ENCODE data around the gene SLC12A2. TPM values are rescaled to one million over a fixed set of nuclear protein-coding genes. Genes with fewer than 3 reads are reported as not detected.

SLC12A2 gene
- total RNA-seq, 3 donors from 2014 or later (not counting 1 experiment from before 2014, with no cell fraction given), result 14.3 to 18.1 (median 17.4) TPM

DNA sequence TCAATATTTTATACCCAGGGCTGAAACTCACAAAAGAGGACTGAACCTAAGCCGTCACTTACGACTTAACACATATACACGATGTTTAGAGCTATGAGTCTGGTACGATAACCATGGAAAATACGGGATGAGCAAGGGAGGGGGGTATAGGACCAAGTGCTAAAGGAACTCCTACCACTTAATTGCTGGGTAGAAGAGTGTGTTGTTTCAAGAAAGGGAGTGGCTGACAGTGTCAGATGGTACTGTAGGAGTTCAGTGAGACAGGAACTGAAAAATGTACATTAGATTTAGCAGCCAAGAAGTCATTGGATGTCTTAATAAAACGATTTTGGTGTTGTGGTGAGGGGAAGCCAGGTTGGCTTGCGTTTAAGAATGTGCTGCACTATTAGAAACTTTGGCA is 21.6 kb downstream of the SLC12A2 start:
- Mint-ChIP-seq H3K4me1 (peaks cover 7 to 15% of the 10 kb centered on the region in 2 donors), H3K27me3 (ENCODE audit: low read depth in 2 of 2) (no peaks in the 10 kb centered on the region), H3K4me3 (no peak overlapping the region), H3K36me3 (no peaks in the 10 kb centered on the region), H3K9me3 (no peaks in the 10 kb centered on the region), H3K27ac (no peak overlapping the region)
- TF ChIP-seq, protein P1, sequence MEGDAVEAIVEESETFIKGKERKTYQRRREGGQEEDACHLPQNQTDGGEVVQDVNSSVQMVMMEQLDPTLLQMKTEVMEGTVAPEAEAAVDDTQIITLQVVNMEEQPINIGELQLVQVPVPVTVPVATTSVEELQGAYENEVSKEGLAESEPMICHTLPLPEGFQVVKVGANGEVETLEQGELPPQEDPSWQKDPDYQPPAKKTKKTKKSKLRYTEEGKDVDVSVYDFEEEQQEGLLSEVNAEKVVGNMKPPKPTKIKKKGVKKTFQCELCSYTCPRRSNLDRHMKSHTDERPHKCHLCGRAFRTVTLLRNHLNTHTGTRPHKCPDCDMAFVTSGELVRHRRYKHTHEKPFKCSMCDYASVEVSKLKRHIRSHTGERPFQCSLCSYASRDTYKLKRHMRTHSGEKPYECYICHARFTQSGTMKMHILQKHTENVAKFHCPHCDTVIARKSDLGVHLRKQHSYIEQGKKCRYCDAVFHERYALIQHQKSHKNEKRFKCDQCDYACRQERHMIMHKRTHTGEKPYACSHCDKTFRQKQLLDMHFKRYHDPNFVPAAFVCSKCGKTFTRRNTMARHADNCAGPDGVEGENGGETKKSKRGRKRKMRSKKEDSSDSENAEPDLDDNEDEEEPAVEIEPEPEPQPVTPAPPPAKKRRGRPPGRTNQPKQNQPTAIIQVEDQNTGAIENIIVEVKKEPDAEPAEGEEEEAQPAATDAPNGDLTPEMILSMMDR (IDR thresholded peaks at IDR 0.05), result no peak
- DNase-seq (no peak), ATAC-seq (no peak)
- Histone ChIP-seq H3K27me3 (ENCODE audit: control insufficient read depth, insufficient read depth, low read length) (no peaks in the 10 kb centered on the region), H3K4me1 (ENCODE audit: control insufficient read depth, insufficient read depth, low read length) (no peaks in the 10 kb centered on the region), H3K4me3 (ENCODE audit: low read length) (no peak overlapping the region), H3K9me3 (ENCODE audit: control insufficient read depth, insufficient read depth, low read length) (no peaks in the 10 kb centered on the region), H3K36me3 (ENCODE audit: control insufficient read depth, insufficient read depth, low read length) (no peaks in the 10 kb centered on the region), H3K27ac (ENCODE audit: low read length) (no peak overlapping the region)
- intact Hi-C loops (cut with micrococcal nuclease), result no loop called here
- WGBS (ENCODE audit: insufficient coverage), result 92% methylated on average over 7 of the region's 7 CpGs

DNA sequence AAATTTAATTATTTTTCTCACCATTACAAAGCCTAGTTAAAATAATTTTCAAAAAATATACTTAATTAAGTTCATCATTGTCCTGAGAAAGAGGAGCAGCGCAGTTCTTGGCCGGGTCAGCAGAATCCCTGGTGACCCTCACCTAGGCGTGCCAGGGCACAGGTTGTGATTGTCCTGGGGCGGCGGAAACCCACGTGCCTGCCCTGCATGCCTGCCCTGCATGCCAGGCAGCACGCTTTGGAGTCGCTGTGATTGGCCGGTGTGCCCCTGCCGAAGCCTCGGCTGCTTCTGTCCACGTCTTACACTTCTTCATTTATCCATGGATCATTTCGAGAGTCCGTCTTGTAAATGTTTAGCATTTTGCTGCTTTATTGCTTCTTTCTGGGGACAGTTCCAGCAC is 25.6 kb downstream of the SLC12A2 start:
- Histone ChIP-seq H3K36me3 (ENCODE audit: control insufficient read depth, insufficient read depth, low read length) (peaks cover 9% of the 10 kb centered on the region), H3K27me3 (ENCODE audit: control insufficient read depth, insufficient read depth, low read length) (no peaks in the 10 kb centered on the region), H3K27ac (ENCODE audit: low read length) (no peak overlapping the region), H3K9me3 (ENCODE audit: control insufficient read depth, insufficient read depth, low read length) (no peaks in the 10 kb centered on the region), H3K4me1 (ENCODE audit: control insufficient read depth, insufficient read depth, low read length) (no peaks in the 10 kb centered on the region), H3K4me3 (ENCODE audit: low read length) (no peak overlapping the region)
- H3K27me3 Mint-ChIP-seq (ENCODE audit: low read depth in 2 of 2), result no peaks in the 10 kb centered on the region
- no peaks in the 10 kb centered on the region for H3K9me3 Mint-ChIP-seq
- intact Hi-C loops (cut with micrococcal nuclease), result no loop called here
- WGBS (ENCODE audit: insufficient coverage), result 97% methylated on average over 14 of the region's 14 CpGs
- ATAC-seq, result no peak
- no peak overlapping the region for H3K4me3 Mint-ChIP-seq
- H3K27ac Mint-ChIP-seq, result no peak overlapping the region
- H3K36me3 Mint-ChIP-seq, result no peaks in the 10 kb centered on the region
- no peak for DNase-seq
- TF ChIP-seq, protein P1 (IDR thresholded peaks at IDR 0.05), result no peak
- H3K4me1 Mint-ChIP-seq, result peaks cover 7 to 8% of the 10 kb centered on the region in 2 donors

DNA sequence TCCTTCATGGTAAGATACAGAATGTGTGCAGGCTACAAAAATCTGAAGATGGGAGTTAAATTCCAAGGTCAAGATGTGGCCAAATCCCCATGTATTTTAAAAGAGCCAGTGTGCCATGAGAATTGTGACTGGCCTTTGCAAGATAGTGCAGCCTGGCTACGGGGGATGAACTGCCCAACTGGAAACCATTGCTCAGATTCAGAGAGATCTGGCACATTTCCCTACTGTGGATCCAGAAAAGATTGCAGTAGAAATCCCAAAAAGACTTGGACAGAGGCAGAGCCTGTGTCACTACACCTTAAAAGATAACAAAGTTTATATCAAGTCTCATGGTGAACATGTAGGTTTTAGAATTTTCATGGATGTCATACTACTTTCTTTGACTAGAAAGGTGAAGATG is 26.2 kb downstream of the SLC12A2 start:
- Mint-ChIP-seq H3K9me3 (no peaks in the 10 kb centered on the region), H3K4me3 (no peak overlapping the region), H3K36me3 (peaks cover 2% of the 10 kb centered on the region), H3K4me1 (peaks cover 7 to 8% of the 10 kb centered on the region in 2 donors), H3K27ac (no peak overlapping the region), H3K27me3 (ENCODE audit: low read depth in 2 of 2) (no peaks in the 10 kb centered on the region)
- TF ChIP-seq, protein P1 (IDR thresholded peaks at IDR 0.05), result no peak
- Histone ChIP-seq H3K27me3 (ENCODE audit: control insufficient read depth, insufficient read depth, low read length) (no peaks in the 10 kb centered on the region), H3K4me3 (ENCODE audit: low read length) (no peak overlapping the region), H3K36me3 (ENCODE audit: control insufficient read depth, insufficient read depth, low read length) (peaks cover 15% of the 10 kb centered on the region), H3K4me1 (ENCODE audit: control insufficient read depth, insufficient read depth, low read length) (no peaks in the 10 kb centered on the region), H3K9me3 (ENCODE audit: control insufficient read depth, insufficient read depth, low read length) (no peaks in the 10 kb centered on the region), H3K27ac (ENCODE audit: low read length) (no peak overlapping the region)
- no peak for ATAC-seq
- DNase-seq, result no peak
- WGBS (ENCODE audit: insufficient coverage), result 100% methylated on average over 1 of the region's 1 CpG
- intact Hi-C loops (cut with micrococcal nuclease), result no loop called here

DNA sequence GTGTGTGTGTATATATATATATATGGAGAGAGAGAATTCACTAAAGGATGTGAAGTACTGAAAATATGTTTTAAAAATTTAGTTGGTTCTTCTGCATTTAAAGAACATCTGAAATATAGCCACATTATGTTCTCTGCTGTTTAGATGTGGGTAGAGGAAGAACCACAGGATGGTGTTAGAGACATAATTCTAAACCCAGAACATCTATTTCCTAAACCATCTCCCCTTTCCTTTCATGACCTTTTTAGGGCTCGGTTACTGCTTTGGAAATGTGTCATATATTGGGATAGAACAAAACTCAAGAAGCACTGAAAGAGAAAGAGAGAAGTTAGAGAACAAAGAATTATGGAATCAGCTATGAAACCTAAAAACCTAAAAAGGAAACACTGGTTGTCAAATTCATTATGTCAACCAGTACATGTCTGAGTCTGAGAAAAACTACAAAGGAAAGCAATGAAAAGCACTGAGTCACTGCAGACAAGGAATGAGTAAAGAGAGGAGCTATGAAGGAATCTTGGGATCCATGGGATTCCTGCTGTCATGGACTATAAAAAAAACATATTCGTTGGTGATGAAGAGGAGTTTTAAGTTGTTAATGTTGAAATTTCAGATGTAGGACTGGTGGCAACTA is 28.4 kb downstream of the SLC12A2 start:
- peaks cover 30% of the 10 kb centered on the region for H3K36me3 ChIP-seq (ENCODE audit: control insufficient read depth, insufficient read depth, low read length)
- TF ChIP-seq, protein P1 (IDR thresholded peaks at IDR 0.05), result no peak

More for the DNA sequence above, 28.4 kb downstream of the SLC12A2 start:
- Mint-ChIP-seq H3K9me3 (no peaks in the 10 kb centered on the region), H3K36me3 (peaks cover 23% of the 10 kb centered on the region), H3K27ac (no peak overlapping the region), H3K4me3 (no peak overlapping the region), H3K27me3 (ENCODE audit: low read depth in 2 of 2) (no peaks in the 10 kb centered on the region), H3K4me1 (peaks cover 0 to 8% of the 10 kb centered on the region in 2 donors)
- Histone ChIP-seq H3K27ac (ENCODE audit: low read length) (no peak overlapping the region), H3K4me1 (ENCODE audit: control insufficient read depth, insufficient read depth, low read length) (no peaks in the 10 kb centered on the region), H3K27me3 (ENCODE audit: control insufficient read depth, insufficient read depth, low read length) (no peaks in the 10 kb centered on the region), H3K4me3 (ENCODE audit: low read length) (no peak overlapping the region), H3K9me3 (ENCODE audit: control insufficient read depth, insufficient read depth, low read length) (no peaks in the 10 kb centered on the region)
- DNase-seq, result no peak
- ATAC-seq, result no peak
- WGBS (ENCODE audit: insufficient coverage), result 87% methylated on average over 1 of the region's 2 CpGs
- intact Hi-C loops (cut with micrococcal nuclease), result no loop called here
